ENCODE results near the gene CPNE7. TPM values are rescaled to one million over a fixed set of nuclear protein-coding genes. Genes with fewer than 3 reads are reported as not detected.

CPNE7 gene
- total and polyA plus RNA-seq, 2 of the 4 experiments (the other 2 are of a cell fraction): 5.4 to 17.4 TPM

- CTCF ChIA-PET: no interaction called here
Observed at GRCh38 chr16:89545831-89546574, 29.6 kb upstream of the CPNE7 start.

More at GRCh38 chr16:89545831-89546574, 29.6 kb upstream of the CPNE7 start:
- POLR2A ChIA-PET (ENCODE audit: unreplicated experiment): no interaction called here
- Histone ChIP-seq H4K8ac (ENCODE audit: low read depth in 2 of 2, low read length in 2 of 2) (no peak overlapping the region), H3K9me1 (ENCODE audit: insufficient read depth, low read length) (no peaks in the 10 kb centered on the region), H3K4me3 (ENCODE audit: insufficient read depth, low read depth, low read length) (no peak overlapping the region), H4K5ac (ENCODE audit: low read depth, low read length) (no peak overlapping the region), H4K20me1 (ENCODE audit: insufficient read depth, low read length) (no peaks in the 10 kb centered on the region), H2BK15ac (ENCODE audit: low read depth, low read length) (no peak overlapping the region), H3K4ac (ENCODE audit: low read depth, low read length) (no peak overlapping the region), H3K27ac (ENCODE audit: insufficient read depth, low read length) (no peak overlapping the region), H3K79me1 (ENCODE audit: low read depth in 1 of 2, low read length in 2 of 2) (peaks cover 3 to 34% of the 10 kb centered on the region in 2 experiments; a peak in 2 of 4 replicates), H2BK120ac (ENCODE audit: low read depth, low read length) (no peak overlapping the region), H3K27me3 (ENCODE audit: control insufficient read depth, insufficient read depth, low read length) (no peaks in the 10 kb centered on the region), H3K36me3 (ENCODE audit: control insufficient read depth, insufficient read depth, low read length) (peaks cover 61% of the 10 kb centered on the region), H3K9me3 (ENCODE audit: control insufficient read depth, insufficient read depth, low read length) (no peaks in the 10 kb centered on the region), H3K4me2 (ENCODE audit: low read depth, low read length) (no peak overlapping the region), H2AK5ac (ENCODE audit: low read depth, low read length) (no peak overlapping the region), H2AFZ (replicated peaks; ENCODE audit: low read length, poor library complexity) (no peak overlapping the region), H3K23ac (ENCODE audit: low read depth, low read length) (no peak overlapping the region), H2BK20ac (ENCODE audit: low read depth, low read length) (no peak overlapping the region), H3K9ac (ENCODE audit: low read depth, low read length) (no peak overlapping the region), H3K56ac (ENCODE audit: extremely low read depth, insufficient read depth, low read length) (no peak overlapping the region), H3K4me1 (ENCODE audit: control insufficient read depth, insufficient read depth, low read length) (no peaks in the 10 kb centered on the region), H3K18ac (ENCODE audit: low read depth, low read length) (no peak overlapping the region), H3K14ac (replicated peaks; ENCODE audit: low read depth, low read length) (no peak overlapping the region), H2AK9ac (replicated peaks; ENCODE audit: low read depth, low read length, poor library complexity) (no peak overlapping the region), H2BK5ac (ENCODE audit: low read depth, low read length, poor library complexity, severe bottlenecking) (no peak overlapping the region), H4K91ac (ENCODE audit: insufficient read depth, low read depth, low read length) (no peak overlapping the region)
- intact Hi-C loops (cut with micrococcal nuclease): no loop called here
- no peak for DNase-seq
- TF ChIP-seq MXI1 (IDR thresholded peaks at IDR 0.05; ENCODE audit: borderline replicate concordance, low read depth, low read length) (no peak), MAZ (IDR thresholded peaks at IDR 0.05; ENCODE audit: borderline replicate concordance, low read depth, low read length) (no peak), CHD1 (IDR thresholded peaks at IDR 0.05; ENCODE audit: low read depth, low read length) (no peak), NFE2L2 (IDR thresholded peaks at IDR 0.05; ENCODE audit: low read depth, low read length) (no peak), FOS (IDR thresholded peaks at IDR 0.05; ENCODE audit: low read depth, low read length) (no peak), RCOR1 (IDR thresholded peaks at IDR 0.05; ENCODE audit: insufficient replicate concordance, low read length) (no peak), POLR2A (IDR thresholded peaks at IDR 0.05; ENCODE audit: low read depth, low read length) (no peak), MAFK (IDR thresholded peaks at IDR 0.05; ENCODE audit: low read depth, low read length) (no peak), CEBPB (IDR thresholded peaks at IDR 0.05; ENCODE audit: low read depth, low read length) (no peak), ELK1 (IDR thresholded peaks at IDR 0.05; ENCODE audit: borderline replicate concordance, low read depth, low read length) (no peak), RFX5 (IDR thresholded peaks at IDR 0.05; ENCODE audit: low read depth, low read length) (no peak)
- TF ChIP-seq, protein P1, sequence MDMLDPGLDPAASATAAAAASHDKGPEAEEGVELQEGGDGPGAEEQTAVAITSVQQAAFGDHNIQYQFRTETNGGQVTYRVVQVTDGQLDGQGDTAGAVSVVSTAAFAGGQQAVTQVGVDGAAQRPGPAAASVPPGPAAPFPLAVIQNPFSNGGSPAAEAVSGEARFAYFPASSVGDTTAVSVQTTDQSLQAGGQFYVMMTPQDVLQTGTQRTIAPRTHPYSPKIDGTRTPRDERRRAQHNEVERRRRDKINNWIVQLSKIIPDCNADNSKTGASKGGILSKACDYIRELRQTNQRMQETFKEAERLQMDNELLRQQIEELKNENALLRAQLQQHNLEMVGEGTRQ (IDR thresholded peaks at IDR 0.05; ENCODE audit: low read depth, low read length): no peak
- TF ChIP-seq, protein P2, sequence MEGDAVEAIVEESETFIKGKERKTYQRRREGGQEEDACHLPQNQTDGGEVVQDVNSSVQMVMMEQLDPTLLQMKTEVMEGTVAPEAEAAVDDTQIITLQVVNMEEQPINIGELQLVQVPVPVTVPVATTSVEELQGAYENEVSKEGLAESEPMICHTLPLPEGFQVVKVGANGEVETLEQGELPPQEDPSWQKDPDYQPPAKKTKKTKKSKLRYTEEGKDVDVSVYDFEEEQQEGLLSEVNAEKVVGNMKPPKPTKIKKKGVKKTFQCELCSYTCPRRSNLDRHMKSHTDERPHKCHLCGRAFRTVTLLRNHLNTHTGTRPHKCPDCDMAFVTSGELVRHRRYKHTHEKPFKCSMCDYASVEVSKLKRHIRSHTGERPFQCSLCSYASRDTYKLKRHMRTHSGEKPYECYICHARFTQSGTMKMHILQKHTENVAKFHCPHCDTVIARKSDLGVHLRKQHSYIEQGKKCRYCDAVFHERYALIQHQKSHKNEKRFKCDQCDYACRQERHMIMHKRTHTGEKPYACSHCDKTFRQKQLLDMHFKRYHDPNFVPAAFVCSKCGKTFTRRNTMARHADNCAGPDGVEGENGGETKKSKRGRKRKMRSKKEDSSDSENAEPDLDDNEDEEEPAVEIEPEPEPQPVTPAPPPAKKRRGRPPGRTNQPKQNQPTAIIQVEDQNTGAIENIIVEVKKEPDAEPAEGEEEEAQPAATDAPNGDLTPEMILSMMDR (conservative IDR thresholded peaks at IDR 0.05; ENCODE audit: low read depth, low read length): no peak
- 97% methylated on average over 15 of the region's 26 CpGs; no CpG with 5 or more reads in 1 of the 2 experiments for WGBS, 2 experiments (ENCODE audit: extremely low coverage in 2 of 2, insufficient read length in 1 of 2)
- in situ Hi-C loops (cut with MboI; ENCODE audit: low sequenced_read_pairs): no loop called here
- dilution Hi-C loops (cut with HindIII; ENCODE audit: low sequenced_read_pairs, unreplicated experiment): no loop called here
- BruUV-seq (replicated peaks): no TSS peak
- no peak for ATAC-seq (ENCODE audit: low read depth)
